DMS79 treated with DMSO at 0.1 percent for 48 hours (cell line): ENCODE measurements around the gene INMT.

Experiments used
- DNase-seq: peaks from one replicate; lab custom pipeline; 2025; lab: John Stamatoyannopoulos, UW

The INMT gene

GRCh38 chr7:30752979-30753378 is 1.0 kb downstream of the INMT start:
- DNase-seq: no peak

GRCh38 chr7:30754315-30754877 is 2.5 kb downstream of the INMT start:
- no peak for DNase-seq

- DNase-seq: no peak
Measured at GRCh38 chr7:30755384-30756154, 3.6 kb downstream of the INMT start.

- DNase-seq: no peak
Measured at GRCh38 chr7:30757342-30757692, 5.4 kb downstream of the INMT start.

GRCh38 chr7:30760514-30761213 is 8.7 kb downstream of the INMT start:
- peak; percentile 48 for DNase-seq

- peak; percentile 75 for DNase-seq
Measured at GRCh38 chr7:30761214-30762156, 9.6 kb downstream of the INMT start.

- DNase-seq: peak; percentile 9
Measured at GRCh38 chr7:30764030-30764975, 12.4 kb downstream of the INMT start.

GRCh38 chr7:30765408-30765807 is 13.5 kb downstream of the INMT start:
- no peak for DNase-seq

GRCh38 chr7:30770845-30771173 is 18.9 kb downstream of the INMT start:
- no peak for DNase-seq

GRCh38 chr7:30771174-30771879 is 19.4 kb downstream of the INMT start, which contains the start of gene MINDY4:
MINDY4 (plus strand) TSS chr7:30771417; CDS start chr7:30771494, 77 bp downstream.
- no peak for DNase-seq

- no peak for DNase-seq
Measured at GRCh38 chr7:30771880-30772425, 20.0 kb downstream of the INMT start.

- no peak for DNase-seq
Measured at GRCh38 chr7:30772984-30773383, 21.0 kb downstream of the INMT start.

GRCh38 chr7:30775992-30776391 is 24.1 kb downstream of the INMT start:
- DNase-seq: no peak

GRCh38 chr7:30776971-30777370 is 25.0 kb downstream of the INMT start:
- no peak for DNase-seq

GRCh38 chr7:30778255-30779025 is 26.5 kb downstream of the INMT start:
- no peak for DNase-seq

- DNase-seq: no peak
Measured at GRCh38 chr7:30779574-30779973, 27.6 kb downstream of the INMT start.

- no peak for DNase-seq
Measured at GRCh38 chr7:30780941-30781340, 29.0 kb downstream of the INMT start.

GRCh38 chr7:30782690-30783089 is 30.8 kb downstream of the INMT start:
- DNase-seq: no peak

GRCh38 chr7:30785786-30786185 is 33.9 kb downstream of the INMT start:
- no peak for DNase-seq
